Trophoblast cell (in vitro differentiated cells and primary cell): ENCODE data around the gene MLXIP. TPM values are rescaled to one million over a fixed set of nuclear protein-coding genes. Genes with fewer than 3 reads are reported as not detected.
A peak's percentile ranks its signal among the peaks of the same experiment; 100 is the strongest.

Experiments
- DNase-seq, 2 donors: peaks; one replicate each; pipeline ENCODE4 v3.0.0-alpha.2; 2016
- H2AFZ ChIP-seq: 2 replicates; pipeline ENCODE4 v1.6.1; 2013; ENCODE audit warnings: low read length, moderate library complexity, mild to moderate bottlenecking; ENCODE audit not compliant: insufficient read depth, poor library complexity
- H2AK5ac ChIP-seq: 2 replicates; pipeline ENCODE4 v1.6.1; 2013; ENCODE audit warnings: mild to moderate bottlenecking, low read length
- H2BK120ac ChIP-seq: 2 replicates; pipeline ENCODE4 v1.6.1; 2013; ENCODE audit warnings: low read length, mild to moderate bottlenecking, moderate library complexity; ENCODE audit not compliant: insufficient read depth, poor library complexity
- H2BK12ac ChIP-seq: 2 replicates; pipeline ENCODE4 v1.6.1; 2013; ENCODE audit warnings: mild to moderate bottlenecking, low read length, moderate library complexity
- H2BK5ac ChIP-seq: 2 replicates; pipeline ENCODE4 v1.6.1; 2013; ENCODE audit warnings: low read length, low read depth, moderate library complexity, mild to moderate bottlenecking; ENCODE audit not compliant: poor library complexity
- H3K14ac ChIP-seq: 2 replicates; pipeline ENCODE4 v1.6.1; 2013; ENCODE audit warnings: mild to moderate bottlenecking, low read length
- H3K18ac ChIP-seq: 2 replicates; pipeline ENCODE4 v1.6.1; 2013; ENCODE audit warnings: mild to moderate bottlenecking, low read length
- H3K23ac ChIP-seq: 2 replicates; pipeline ENCODE4 v1.6.1; 2013; ENCODE audit warnings: low read length
- H3K27ac ChIP-seq: 2 replicates; pipeline ENCODE4 v1.5.1; 2013; ENCODE audit warnings: low read depth, mild to moderate bottlenecking, inconsistent platforms, low read length, moderate library complexity
- H3K27me3 ChIP-seq: 2 replicates; pipeline ENCODE4 v1.6.1; 2013; ENCODE audit warnings: inconsistent platforms, mild to moderate bottlenecking, low read length, moderate library complexity; ENCODE audit not compliant: insufficient read depth
- H3K36me3 ChIP-seq, 2 experiments: 1 replicate in 1 of 2; 2 replicates in 1 of 2; pipeline ENCODE4 v1.6.1; 2013; ENCODE audit warnings: low read length in 2 of 2, mild to moderate bottlenecking in 2 of 2, moderate library complexity in 1 of 2; ENCODE audit not compliant: insufficient read depth in 2 of 2, control insufficient read depth in 1 of 2
- H3K4ac ChIP-seq: 2 replicates; pipeline ENCODE4 v1.6.1; 2013; ENCODE audit warnings: low read depth, mild to moderate bottlenecking, low read length, moderate library complexity
- H3K4me1 ChIP-seq, 2 experiments: 1 replicate in 1 of 2; 2 replicates in 1 of 2; pipeline ENCODE4 v1.6.1; 2013; ENCODE audit warnings: low read length in 2 of 2, mild to moderate bottlenecking in 2 of 2, moderate library complexity in 1 of 2; ENCODE audit not compliant: insufficient read depth in 2 of 2, control insufficient read depth in 1 of 2
- H3K4me2 ChIP-seq: 2 replicates; pipeline ENCODE4 v1.6.1; 2013; ENCODE audit warnings: inconsistent platforms, mild to moderate bottlenecking, low read length, moderate library complexity
- H3K4me3 ChIP-seq: 2 replicates; pipeline ENCODE4 v1.5.1; 2013; ENCODE audit warnings: mild to moderate bottlenecking, low read depth, low read length, inconsistent platforms
- H3K79me1 ChIP-seq: one replicate; pipeline ENCODE4 v1.6.1; 2013; ENCODE audit warnings: low read length
- H3K79me2 ChIP-seq: 2 replicates; pipeline ENCODE4 v1.6.1; 2013; ENCODE audit warnings: low read length, mild to moderate bottlenecking; ENCODE audit not compliant: control insufficient read depth, insufficient read depth, poor library complexity
- H3K9ac ChIP-seq: 2 replicates; pipeline ENCODE4 v1.6.1; 2013; ENCODE audit warnings: mild to moderate bottlenecking, low read length
- H3K9me3 ChIP-seq: 2 replicates; pipeline ENCODE4 v1.6.1; 2013; ENCODE audit warnings: low read depth, mild to moderate bottlenecking, control low read depth, inconsistent platforms, low read length; ENCODE audit not compliant: insufficient read depth
- H4K12ac ChIP-seq: 2 replicates; pipeline ENCODE4 v1.6.1; 2013; ENCODE audit warnings: low read depth, mild to moderate bottlenecking, low read length, moderate library complexity
- H4K8ac ChIP-seq: 2 replicates; pipeline ENCODE4 v1.6.1; 2013; ENCODE audit warnings: low read depth, mild to moderate bottlenecking, low read length, moderate library complexity
- H4K91ac ChIP-seq: one replicate; pipeline ENCODE4 v1.6.1; 2013; ENCODE audit warnings: low read depth, mild to moderate bottlenecking, low read length, moderate library complexity
- WGBS: extraction: QIAGEN DNeasy Blood & Tissue Kit; methylation state at CpG from one replicate; pipeline ENCODE4 v1.1.7; 2013; ENCODE audit warnings: missing lambda C conversion rate; ENCODE audit not compliant: insufficient read length, insufficient coverage; ENCODE audit errors: extremely low coverage; 5-methylcytosine and 5-hydroxymethylcytosine counted together
- polyA plus RNA-seq: library from polyadenylated mRNA; stranded (reverse); fragments of 200-250 nt; gene quantifications from 2 replicates; pipeline ENCODE4 v1.2.3, GENCODE V29; 2013

MLXIP gene, protein sequence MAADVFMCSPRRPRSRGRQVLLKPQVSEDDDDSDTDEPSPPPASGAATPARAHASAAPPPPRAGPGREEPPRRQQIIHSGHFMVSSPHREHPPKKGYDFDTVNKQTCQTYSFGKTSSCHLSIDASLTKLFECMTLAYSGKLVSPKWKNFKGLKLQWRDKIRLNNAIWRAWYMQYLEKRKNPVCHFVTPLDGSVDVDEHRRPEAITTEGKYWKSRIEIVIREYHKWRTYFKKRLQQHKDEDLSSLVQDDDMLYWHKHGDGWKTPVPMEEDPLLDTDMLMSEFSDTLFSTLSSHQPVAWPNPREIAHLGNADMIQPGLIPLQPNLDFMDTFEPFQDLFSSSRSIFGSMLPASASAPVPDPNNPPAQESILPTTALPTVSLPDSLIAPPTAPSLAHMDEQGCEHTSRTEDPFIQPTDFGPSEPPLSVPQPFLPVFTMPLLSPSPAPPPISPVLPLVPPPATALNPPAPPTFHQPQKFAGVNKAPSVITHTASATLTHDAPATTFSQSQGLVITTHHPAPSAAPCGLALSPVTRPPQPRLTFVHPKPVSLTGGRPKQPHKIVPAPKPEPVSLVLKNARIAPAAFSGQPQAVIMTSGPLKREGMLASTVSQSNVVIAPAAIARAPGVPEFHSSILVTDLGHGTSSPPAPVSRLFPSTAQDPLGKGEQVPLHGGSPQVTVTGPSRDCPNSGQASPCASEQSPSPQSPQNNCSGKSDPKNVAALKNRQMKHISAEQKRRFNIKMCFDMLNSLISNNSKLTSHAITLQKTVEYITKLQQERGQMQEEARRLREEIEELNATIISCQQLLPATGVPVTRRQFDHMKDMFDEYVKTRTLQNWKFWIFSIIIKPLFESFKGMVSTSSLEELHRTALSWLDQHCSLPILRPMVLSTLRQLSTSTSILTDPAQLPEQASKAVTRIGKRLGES
- 28.9 and 29.4 TPM in 2 replicates for polyA plus RNA-seq

DNA sequence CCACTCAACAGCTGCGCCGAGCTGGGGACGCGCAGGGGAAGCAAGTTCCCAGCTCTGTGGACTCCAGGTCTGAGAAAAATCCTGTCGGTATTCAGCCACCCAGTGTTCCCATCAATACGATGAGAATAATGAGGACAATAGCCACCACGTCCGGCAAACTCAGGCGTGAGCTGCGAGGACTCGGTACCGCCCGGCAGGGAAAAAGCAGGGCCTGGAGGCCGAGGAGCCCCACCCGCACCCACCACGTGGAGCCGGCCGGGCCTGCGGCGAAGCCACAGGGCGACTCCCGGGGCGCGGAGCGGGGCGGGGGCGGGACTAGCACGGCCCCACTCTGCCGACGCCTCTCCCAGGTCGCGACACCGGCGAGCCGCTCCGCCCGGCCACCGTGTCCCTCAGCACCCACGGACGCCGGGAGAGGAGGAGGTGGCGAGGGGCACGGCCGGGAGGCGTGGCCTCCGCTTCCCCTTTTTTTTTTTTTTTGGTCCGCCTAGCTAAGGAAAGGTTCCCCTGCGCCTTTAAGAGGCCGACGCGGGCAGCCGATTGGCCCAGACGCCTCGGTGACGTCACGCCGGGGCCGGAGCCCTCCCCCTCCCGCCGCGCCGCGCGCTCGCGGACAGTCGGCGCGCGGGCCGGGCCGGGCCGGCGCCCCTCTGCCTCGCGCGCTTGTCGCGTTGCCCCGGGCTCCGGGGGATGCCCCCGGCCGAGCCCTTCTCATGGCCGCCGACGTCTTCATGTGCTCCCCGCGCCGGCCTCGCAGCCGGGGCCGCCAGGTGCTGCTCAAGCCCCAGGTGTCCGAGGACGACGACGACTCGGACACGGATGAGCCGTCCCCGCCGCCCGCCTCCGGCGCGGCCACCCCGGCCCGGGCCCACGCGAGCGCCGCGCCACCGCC is at the start of gene MLXIP:
TSS of gene MLXIP (plus strand) at position 616 of the 892 bp plus-strand sequence. CDS start at position 714, 98 bp downstream.
- H3K27ac ChIP-seq = no peak within 1 kb of the TSS
- no peak within 1 kb of the TSS for H3K23ac ChIP-seq
- H3K79me1 ChIP-seq = peaks cover 13% of the 10 kb centered on the region
- peaks cover 3% of the 10 kb centered on the region for H3K27me3 ChIP-seq
- peaks cover 3% of the 10 kb centered on the region for H3K9me3 ChIP-seq
- peak; percentile 86 to 94 for DNase-seq
- peak within 1 kb of the TSS; percentile 79 for H3K4me3 ChIP-seq
- H3K36me3 ChIP-seq = no peaks in the 10 kb centered on the region
- H2BK12ac ChIP-seq = peak within 1 kb of the TSS; percentile 68
- H3K18ac ChIP-seq = peak within 1 kb of the TSS; percentile 93
- peak within 1 kb of the TSS; percentile 61 for H3K4me2 ChIP-seq
- no CpG with 5 or more reads among the region's 113 CpGs for WGBS
- H2AK5ac ChIP-seq = peak within 1 kb of the TSS; percentile 53
- H2BK5ac ChIP-seq = peak within 1 kb of the TSS; percentile 66
- H4K12ac ChIP-seq = peak within 1 kb of the TSS; percentile 67
- peaks cover 24 to 34% of the 10 kb centered on the region in 2 experiments for H3K4me1 ChIP-seq
- peak within 1 kb of the TSS; percentile 79 for H4K8ac ChIP-seq
- peak within 1 kb of the TSS; percentile 91 for H2AFZ ChIP-seq
- H3K4ac ChIP-seq = peak within 1 kb of the TSS; percentile 15
- H4K91ac ChIP-seq = peak within 1 kb of the TSS; percentile 88
- peak within 1 kb of the TSS; percentile 78 for H3K14ac ChIP-seq
- H3K79me2 ChIP-seq = peaks cover 6% of the 10 kb centered on the region
- peak within 1 kb of the TSS; percentile 80 for H3K9ac ChIP-seq
- H2BK120ac ChIP-seq = peak within 1 kb of the TSS; percentile 87

DNA sequence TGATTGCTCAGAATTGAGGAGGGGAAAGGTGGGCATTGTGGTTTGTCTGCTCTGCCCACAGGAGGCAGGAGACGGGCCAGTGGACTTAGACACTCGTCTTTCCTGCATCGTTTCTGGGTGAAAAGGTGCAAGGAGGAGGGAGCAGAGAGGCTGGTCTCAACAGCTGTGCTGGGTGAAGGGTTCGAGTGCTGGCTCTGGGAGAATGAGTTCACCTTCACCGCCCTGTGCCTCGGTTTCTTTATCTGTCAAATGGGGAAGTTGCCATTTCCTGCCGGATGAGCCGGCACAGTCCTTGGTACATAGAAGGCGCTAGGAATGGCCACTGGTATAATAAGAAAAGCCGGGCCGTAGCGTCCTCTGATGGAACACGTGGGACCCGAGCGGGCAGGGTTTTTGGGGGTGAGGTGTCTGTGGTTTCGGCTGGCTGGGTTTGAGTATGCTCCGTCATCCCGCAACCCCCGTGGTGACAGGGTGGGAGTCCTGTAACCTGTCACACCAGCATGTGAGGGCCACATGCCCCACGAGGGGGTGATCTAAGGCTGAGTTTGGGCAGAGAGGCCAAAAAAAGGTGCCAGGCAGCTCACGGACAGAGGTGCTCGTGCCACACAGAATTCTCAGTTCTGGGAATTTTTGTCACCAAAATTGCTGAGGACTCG is 49.5 kb upstream of the MLXIP start:
- Histone ChIP-seq H4K91ac (no peak overlapping the region), H2BK5ac (no peak overlapping the region), H3K4ac (no peak overlapping the region), H3K79me1 (no peaks in the 10 kb centered on the region), H3K9ac (no peak overlapping the region), H3K79me2 (no peaks in the 10 kb centered on the region), H2BK12ac (no peak overlapping the region), H3K27me3 (no peaks in the 10 kb centered on the region), H2AFZ (no peak overlapping the region), H2BK120ac (no peak overlapping the region), H3K14ac (no peak overlapping the region), H4K12ac (no peak overlapping the region), H3K9me3 (peaks cover 2% of the 10 kb centered on the region), H4K8ac (no peak overlapping the region), H3K27ac (no peak overlapping the region), H3K4me3 (no peak overlapping the region), H3K23ac (no peak overlapping the region), H3K36me3 (no peaks in the 10 kb centered on the region), H3K4me2 (no peak overlapping the region), H3K18ac (peak overlapping the region; percentile 47), H2AK5ac (no peak overlapping the region), H3K4me1 (no peaks in the 10 kb centered on the region)
- DNase-seq = no peak
- WGBS = no CpG with 5 or more reads among the region's 23 CpGs

DNA sequence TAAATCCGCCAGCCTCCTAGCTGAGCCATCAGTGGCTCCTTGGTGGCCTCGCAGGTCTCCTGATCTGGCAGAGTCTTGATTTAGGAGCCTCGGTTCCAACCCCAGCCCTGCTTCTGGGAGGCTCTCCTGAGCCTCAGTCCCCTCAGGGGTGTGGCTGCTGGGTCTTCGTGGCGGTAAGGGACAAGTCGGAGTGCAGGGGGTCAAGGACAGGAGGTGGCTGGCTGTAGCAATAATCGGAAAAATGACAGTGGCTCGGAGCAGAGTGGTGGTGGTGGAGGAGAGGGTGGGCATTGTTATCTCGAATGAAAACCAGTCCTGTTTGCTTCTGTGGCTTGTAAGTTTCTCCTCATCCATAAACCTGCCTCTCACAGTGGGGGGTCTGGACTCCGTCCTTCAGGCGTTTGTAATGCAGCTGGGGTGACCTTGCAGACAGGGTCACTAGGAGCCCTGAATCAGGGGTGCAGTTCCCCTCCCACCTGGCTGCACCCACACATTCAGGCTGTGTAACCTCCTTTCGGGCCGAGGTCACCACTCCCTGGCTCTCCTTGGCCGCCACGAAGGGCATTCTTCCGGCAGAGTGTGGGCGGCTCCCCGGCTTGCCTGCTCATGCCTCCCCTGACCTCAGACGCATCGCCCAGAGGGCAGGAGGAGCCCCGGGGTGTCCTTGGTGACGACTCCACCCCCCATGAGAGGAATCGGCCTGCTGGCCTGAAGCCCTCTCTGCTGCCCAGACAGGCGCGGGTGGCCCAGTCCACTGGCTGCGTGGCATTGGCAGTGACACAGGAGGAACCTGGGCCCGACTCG is 48.7 kb upstream of the MLXIP start:
- H4K12ac ChIP-seq = no peak overlapping the region
- H3K27me3 ChIP-seq = no peaks in the 10 kb centered on the region
- H3K9me3 ChIP-seq = peaks cover 2% of the 10 kb centered on the region
- H3K4me1 ChIP-seq = no peaks in the 10 kb centered on the region
- H3K4me2 ChIP-seq = no peak overlapping the region
- no peak overlapping the region for H3K14ac ChIP-seq
- no peaks in the 10 kb centered on the region for H3K36me3 ChIP-seq
- H3K9ac ChIP-seq = no peak overlapping the region
- no peak overlapping the region for H2BK120ac ChIP-seq
- H2AK5ac ChIP-seq = no peak overlapping the region
- no peak overlapping the region for H2BK5ac ChIP-seq
- WGBS = no CpG with 5 or more reads among the region's 28 CpGs
- H3K79me2 ChIP-seq = no peaks in the 10 kb centered on the region
- H3K79me1 ChIP-seq = no peaks in the 10 kb centered on the region
- H3K4ac ChIP-seq = no peak overlapping the region
- no peak for DNase-seq
- no peak overlapping the region for H3K18ac ChIP-seq
- no peak overlapping the region for H3K27ac ChIP-seq
- H3K4me3 ChIP-seq = no peak overlapping the region
- H3K23ac ChIP-seq = no peak overlapping the region
- H4K8ac ChIP-seq = no peak overlapping the region
- H2BK12ac ChIP-seq = no peak overlapping the region
- H2AFZ ChIP-seq = no peak overlapping the region
- no peak overlapping the region for H4K91ac ChIP-seq
